ENCODE measurements around the gene CYB561D1.

The CYB561D1 gene

DNA sequence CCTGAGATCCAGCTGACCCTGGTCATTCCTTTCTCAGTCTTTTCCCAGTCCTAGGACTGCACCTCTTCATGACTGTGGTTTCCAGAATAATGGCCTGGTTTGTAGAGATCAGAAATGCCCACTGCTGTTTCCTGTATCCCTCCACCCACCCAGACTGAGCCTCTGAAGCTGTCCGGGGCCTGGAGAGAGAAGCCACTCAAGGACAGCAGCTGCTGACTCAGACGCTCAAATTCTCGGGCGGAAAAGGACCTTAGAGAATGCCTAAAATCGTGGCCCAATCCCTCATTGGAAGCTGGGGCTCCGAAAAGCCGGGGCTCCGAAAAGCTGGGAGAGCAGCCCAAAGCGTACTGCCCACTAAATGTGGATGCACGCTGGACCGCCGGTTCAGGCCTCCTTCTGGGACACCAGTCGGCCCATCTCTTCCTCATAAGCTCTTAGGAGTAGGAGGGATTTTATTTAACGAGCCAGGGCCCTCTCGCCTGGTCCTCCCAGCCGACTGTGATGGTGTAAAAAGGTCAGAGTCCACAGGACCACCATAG, 38.0 kb downstream of the CYB561D1 start:
- no peak for DNase-seq

DNA sequence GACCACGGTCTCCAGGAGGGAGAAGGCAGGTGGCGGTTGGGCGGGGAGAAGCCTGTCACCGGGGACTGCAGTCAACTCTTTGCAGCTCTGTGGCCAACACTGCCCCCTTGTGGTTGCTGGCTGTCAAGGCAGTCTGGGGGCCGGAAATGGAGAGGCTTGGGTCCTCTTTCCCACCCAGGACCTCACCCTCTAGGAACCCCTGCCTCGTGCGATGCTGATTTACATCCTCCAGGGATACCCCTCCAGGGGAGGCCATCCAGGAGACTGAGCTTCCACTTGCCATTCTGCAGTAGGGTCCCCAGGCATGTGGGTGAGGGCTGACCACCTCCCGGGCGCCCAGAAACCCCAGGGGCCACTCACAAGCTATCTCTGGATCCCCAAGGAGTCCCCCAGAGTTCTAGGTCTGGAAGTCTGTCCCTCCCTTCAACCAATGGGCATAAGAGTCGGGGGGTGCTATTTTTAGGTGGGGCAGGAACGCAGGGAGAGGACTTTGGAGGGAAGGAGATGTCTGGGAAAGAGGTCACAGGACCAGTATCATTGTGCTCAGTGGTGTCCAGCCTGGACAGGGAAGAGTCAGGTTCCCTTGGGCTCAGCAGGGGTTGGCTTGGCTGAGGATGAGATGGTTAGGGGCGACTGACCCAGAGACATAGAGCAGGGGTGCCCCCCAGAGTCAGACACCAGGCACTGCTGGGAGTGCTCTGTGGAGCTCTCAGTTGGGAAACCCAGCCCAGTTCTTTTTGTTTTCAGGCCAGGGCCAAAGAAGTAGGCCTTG, 38.7 kb downstream of the CYB561D1 start:
- DNase-seq: peak; percentile 62

DNA sequence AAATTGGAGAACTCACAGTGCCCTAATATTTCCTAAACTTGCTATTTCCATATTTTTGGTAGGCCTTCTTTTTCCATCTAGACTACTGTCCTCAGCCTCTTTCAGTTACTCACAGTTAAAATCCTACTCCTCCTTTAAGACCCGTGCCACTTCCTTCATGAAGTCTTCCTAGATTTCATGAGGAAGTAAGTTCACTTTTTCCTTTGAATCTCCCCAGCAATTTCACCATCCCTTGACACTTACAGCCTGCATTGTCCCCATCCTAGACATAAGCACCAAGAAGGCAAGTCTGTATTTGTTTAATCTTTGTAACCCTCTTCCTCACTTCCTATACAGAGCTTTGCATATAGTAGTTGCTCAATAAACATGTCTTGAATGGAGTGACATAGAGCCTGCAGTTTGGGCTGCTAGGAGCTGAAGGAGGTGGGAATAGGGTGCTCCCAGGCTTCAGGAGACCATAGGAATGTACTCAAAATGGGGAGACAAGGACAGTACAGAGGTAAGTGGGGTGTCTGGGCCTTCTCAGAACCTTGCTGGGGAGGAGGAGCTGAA, 40.5 kb downstream of the CYB561D1 start:
- DNase-seq: no peak

DNA sequence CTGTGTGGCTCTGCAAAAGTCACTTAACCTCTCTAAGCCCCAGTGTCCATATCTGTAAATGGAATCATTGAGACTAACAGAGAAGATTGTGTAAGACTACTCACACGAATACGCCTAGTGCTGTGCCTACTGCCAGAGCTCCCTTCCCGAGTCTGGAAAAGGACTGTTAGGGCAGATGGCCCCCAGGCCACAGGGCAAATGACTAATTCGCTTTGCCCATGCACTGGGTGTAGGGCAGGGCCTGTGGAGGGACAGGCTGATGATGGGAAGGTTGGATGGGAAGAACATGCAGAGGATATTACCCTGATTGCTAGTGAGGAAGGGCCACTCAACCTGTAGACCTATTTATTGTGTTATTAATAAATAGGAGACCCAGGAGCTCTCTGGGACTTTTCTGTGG, 41.6 kb downstream of the CYB561D1 start:
- no peak for DNase-seq

DNA sequence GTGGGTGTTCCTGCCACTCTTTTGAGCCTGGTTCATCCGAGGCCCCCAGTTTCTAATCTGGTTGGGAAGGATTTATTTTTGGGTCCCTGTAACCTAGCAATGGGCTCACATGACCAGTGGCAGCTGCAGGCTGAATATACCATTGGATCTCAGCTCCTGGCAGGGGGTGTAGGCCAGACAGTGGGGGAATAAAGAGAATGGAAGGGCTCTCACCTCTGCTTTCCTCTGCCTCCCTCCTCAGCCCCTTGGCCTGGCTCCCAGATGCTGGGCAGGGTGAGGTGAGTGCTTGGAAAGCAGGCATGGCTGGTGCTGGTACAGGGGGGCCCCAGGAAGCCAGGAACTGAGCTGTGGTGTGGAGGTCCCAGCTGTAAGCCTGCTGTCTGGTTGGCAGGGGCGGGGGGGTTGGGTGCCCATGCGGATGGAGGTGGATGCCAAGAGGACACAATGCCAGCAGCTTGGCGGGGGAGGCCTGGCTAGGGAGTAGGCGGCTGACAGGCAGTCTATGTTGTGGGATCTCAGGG, 42.1 kb downstream of the CYB561D1 start:
- DNase-seq: no peak

DNA sequence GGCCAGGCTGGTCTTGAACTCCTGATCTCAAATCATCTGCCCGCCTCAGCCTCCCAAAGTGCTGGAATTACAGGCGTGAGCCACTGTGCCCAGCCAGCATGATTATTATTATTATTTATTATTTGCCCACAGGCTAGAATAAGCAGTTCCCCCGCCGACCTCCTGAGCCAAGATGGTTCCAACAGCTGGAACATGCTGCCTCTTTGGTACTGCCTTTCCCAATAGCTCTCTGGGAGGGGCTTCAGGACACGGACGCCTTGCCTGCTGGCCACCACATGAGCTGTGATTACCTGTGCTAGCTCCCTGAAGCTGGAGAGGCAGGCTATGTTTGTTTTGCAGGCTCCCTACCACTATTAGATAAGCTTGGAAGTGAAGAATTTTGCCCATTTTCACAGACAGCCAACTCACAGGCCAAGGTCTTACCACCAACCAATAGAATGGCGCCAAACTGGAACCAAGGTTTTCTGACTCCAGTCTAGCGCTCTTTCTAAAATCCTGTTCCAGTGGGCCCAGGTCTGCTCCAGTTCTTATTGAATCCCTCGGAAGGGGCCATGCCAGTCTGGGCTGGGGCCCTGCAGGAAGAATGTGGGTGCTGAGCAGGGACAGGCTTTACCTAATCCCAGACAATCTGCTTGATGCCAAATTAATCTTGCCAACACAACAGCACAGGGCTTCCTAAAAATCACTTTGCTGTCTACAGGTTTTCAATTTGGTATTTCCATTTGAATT, 43.7 kb downstream of the CYB561D1 start:
- DNase-seq: no peak

DNA sequence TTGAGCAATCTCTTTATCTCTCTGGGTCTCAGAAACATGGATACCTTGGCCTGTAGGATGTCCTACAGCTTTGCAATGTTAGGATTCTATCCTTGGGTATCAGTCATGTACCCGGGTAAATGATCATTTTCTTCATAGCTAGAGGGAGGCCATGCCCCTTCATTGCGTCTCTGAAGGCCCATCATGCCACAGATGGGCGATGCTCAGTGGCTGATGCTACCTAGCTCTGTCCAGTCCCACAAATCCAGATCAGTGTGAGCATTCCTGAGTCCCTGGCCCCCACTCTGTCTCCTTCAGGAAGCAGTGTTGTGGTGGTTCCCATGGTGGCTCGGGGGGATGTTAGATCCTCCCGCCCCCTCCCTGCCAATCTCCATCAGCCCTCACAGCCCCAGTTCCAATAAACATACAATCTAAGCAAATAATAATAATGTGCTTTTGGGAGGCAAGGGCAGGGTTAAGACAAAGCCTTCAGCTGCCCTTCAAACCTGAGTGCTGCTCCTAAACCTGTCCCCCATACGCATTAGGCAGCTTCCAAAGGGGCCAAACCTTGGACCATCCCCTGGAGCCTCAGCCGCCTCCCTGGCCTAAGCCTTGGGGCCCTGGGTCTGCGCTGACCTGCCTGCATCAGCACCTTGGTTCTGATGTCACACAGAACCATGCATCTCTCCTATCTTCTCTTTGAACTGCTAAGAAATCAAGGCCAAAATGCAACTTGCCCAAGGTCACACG, 45.1 kb downstream of the CYB561D1 start:
- DNase-seq: no peak

DNA sequence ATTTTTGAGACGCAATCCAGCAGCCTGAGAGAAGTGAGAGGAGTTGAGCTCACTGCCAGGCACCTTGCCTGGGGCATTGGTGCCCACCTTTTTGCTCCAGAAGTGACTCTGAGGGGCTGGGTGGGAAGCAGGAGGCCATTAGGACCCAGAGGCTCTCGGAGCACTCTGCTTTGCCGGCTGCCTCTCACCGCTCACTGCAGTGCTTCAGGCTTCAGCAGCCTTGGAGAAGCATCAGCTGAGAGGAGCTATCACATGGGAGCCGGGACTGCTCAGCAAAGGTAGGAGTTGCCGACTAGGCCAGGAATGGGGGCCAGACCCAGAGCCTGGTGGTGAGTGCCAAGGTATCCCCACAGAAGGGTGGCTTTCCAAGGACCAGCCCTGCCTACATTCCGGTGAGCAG, 45.8 kb downstream of the CYB561D1 start, which contains the start of gene GPR61:
TSS of gene GPR61 (plus strand) at position 197 of the 400 bp plus-strand sequence. CDS start 3,151 bp downstream, outside the sequence.
- DNase-seq: no peak

DNA sequence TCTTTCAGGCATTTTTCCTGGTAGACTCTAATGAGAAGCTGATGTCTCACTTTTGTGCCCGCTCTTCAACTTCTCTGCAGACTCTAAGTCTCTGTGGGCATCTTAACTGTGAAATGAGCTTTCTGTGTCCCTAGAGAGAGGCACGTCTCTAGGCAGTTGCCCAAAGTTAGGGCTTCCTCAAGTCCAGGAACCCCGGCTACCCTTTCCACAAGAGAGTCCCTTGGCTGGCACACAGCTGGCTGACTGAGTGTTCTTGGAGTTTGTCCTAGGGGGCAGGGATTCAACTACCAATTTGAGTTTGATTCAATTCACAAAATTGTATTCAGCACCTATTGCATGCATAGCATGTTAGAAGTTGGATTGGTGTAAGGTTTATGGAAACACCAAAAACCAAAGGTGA, 47.2 kb downstream of the CYB561D1 start:
- DNase-seq: no peak

DNA sequence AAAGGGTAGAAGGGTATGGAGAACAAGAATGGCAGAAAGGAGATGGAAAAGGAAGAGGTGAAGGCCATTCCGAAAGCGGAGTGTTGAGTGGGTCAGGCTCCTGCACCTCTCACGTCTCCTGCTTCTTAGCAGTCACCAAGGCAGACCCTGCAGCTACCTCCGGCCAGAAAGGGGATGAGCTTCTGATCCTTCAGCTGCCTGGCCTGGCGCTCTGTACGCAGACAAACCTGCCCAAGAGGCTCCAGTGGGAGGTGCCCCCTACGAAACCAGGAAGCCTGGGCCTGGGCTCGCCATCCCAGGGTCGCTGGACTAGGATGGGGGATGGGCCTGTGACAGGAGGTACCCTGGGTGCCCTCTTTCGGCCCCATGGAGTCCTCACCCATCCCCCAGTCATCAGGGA, 48.8 kb downstream of the CYB561D1 start:
- no peak for DNase-seq

DNA sequence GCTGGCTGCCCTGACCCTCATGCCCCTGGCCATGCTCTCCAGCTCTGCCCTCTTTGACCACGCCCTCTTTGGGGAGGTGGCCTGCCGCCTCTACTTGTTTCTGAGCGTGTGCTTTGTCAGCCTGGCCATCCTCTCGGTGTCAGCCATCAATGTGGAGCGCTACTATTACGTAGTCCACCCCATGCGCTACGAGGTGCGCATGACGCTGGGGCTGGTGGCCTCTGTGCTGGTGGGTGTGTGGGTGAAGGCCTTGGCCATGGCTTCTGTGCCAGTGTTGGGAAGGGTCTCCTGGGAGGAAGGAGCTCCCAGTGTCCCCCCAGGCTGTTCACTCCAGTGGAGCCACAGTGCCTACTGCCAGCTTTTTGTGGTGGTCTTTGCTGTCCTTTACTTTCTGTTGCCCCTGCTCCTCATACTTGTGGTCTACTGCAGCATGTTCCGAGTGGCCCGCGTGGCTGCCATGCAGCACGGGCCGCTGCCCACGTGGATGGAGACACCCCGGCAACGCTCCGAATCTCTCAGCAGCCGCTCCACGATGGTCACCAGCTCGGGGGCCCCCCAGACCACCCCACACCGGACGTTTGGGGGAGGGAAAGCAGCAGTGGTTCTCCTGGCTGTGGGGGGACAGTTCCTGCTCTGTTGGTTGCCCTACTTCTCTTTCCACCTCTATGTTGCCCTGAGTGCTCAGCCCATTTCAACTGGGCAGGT, 49.5 kb downstream of the CYB561D1 start:
- DNase-seq: no peak

DNA sequence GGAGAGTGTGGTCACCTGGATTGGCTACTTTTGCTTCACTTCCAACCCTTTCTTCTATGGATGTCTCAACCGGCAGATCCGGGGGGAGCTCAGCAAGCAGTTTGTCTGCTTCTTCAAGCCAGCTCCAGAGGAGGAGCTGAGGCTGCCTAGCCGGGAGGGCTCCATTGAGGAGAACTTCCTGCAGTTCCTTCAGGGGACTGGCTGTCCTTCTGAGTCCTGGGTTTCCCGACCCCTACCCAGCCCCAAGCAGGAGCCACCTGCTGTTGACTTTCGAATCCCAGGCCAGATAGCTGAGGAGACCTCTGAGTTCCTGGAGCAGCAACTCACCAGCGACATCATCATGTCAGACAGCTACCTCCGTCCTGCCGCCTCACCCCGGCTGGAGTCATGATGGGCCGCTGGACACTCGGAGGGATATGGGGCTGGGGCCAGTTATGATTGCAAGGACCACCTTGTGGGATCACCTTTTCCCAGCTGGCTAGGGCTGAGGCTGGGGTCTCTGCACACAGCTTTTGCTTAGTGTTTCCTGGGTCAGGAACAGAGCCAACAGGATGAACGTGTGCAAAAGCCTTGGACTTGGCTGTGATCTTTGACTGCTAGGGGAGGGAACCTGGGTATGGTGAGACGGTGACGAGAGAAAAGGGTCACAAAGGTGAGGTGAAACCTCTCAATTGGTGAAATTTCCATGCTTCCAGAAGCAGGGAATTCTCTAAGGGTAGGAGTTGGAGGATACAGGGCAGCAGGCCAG, 50.3 kb downstream of the CYB561D1 start:
- no peak for DNase-seq

DNA sequence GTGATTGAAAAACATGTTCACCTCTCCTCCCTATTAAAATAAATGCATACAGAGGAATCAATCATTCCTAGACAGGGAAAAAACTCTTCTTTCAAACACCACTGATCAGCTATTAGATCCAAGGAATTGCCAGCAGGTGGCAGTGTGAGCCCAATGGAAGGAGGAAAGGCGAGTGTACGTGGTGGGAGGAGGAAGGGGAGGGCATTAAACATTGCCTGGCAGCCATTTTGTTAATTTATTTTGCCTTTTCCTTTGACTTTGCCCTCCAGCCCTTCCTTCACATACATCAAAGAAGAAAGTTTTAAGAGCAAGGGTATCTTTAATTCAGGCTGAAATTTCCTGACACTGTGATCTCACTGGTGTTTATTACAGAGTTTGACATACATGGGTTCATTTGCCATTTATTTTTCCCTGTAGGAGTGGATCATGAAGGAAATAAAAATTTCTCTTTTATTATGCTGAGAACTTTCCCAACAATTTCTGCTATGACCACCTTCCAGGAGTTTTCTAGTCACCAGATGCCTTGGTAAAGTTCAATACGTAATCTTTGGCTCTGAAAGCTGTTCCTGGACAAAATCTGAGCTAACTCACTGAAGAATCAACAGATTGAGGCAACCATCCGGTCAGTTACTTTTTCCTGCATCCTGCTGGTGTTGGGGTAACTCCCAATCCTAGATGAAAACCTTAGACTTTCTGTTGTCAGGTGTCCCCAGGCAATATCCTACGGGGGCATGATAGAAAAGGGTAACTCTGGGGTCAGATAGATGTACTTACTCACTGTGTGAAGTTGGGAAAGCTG, 52.6 kb downstream of the CYB561D1 start:
- peak; percentile 79 for DNase-seq

DNA sequence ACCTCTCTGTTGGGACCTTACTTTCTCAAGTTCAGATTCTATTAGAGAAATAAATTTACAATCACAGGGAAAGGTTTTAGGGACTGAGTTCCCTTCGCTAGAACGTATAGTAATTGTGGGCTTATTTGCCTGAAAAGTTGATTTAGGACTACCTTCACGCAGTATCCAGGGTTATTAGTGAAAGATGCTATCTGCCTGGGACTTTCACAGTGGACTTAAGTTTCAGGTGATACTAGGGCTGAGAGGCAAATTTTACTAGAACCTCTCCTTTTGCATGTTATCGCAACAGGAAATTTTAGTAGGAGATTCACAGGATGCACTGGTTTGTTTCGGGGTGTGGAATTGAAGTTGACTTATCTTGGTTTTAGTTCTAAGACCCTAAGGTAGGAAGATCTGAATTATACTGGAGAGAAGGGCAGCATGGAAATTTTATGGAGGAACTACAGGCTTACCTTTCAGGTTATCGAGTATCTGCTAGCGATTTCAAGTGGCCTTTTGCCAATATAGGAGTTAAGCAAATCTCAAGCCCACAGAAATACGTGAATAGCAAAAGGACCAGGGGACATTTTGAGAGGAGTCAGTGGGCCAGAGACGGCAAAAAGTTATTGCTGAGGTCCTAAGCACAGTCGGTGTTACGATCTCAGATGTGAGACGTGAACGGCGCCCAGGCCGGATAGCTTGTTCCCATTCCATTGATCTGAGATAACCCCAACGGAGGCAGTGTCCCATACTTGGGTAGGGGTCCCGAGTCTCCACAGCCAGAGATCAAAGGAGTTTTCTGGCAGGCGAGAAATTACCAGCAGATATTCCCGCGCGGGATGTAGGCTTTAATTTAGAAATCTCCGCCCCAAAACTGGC, 53.8 kb downstream of the CYB561D1 start:
- no peak for DNase-seq

DNA sequence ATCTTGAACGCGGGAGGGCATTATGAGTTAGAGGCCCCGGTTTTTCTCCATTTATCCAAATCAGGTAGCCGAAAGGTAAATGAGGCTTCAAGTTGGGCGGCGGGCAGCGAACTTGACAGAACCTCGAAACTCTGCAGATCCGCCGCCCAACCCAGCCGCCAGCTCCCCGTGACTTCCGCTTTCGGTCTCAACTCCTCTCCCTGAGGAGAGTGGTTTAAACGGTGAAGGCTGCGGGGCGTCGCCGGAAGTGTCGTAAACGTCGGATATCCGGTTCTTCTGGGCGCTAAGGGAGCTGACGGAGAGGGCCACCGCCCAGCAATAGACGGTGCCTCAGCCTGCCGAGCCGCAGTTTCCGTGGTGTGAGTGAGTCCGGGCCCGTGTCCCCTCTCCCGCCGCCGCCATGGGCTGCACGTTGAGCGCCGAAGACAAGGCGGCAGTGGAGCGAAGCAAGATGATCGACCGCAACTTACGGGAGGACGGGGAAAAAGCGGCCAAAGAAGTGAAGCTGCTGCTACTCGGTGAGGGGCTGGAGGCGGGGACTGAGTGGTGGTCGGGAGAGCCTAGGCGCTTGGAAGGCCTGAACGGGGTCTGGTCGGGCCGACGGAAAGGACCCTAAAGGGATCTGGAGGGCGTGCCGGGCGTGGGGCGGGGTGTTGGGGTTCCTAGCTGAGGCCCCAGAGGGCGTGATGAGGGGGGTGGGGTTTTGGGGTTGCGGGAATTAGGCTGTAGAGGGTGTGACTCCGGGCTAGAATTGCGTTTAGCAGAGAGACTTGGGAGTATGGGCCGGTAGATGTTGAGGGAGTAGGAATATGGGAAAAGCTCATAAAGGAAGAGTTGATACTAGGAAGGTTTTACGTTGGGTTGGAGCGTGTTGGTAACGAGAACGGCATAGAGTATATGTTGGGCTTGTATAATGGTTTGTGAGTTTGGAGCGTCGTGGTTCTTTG, 54.7 kb downstream of the CYB561D1 start, which contains the start of gene GNAI3:
TSS of gene GNAI3 (plus strand) at position 295 of the 947 bp plus-strand sequence. CDS start at position 401, 106 bp downstream.
- peak; percentile 92 for DNase-seq
